Stimulated activated CD8-positive, alpha-beta memory T cell treated with anti-CD3 and anti-CD28 coated beads, Interleukin-7, amount 100 ng/mL, for 4 hours (primary cell): ENCODE measurements around the gene LAMB4.

Experiments
- DNase-seq, 2 donors: peaks; one replicate each; pipeline ENCODE4 v3.0.0-alpha.2; 2020; ENCODE audit warnings: low read depth in 2 of 2

The LAMB4 gene

GRCh38 chr7:108130261-108130660, at the start of gene LAMB4:
TSS of gene LAMB4 (minus strand) at chr7:108130361. CDS start at chr7:108123164, 7,197 bp downstream.
- no peak for DNase-seq

- DNase-seq = no peak
Observed at GRCh38 chr7:108178398-108178797, 48.2 kb upstream of the LAMB4 start.

- no peak for DNase-seq
Observed at GRCh38 chr7:108171164-108171563, 41.0 kb upstream of the LAMB4 start.

- no peak for DNase-seq
Observed at GRCh38 chr7:108170251-108170650, 40.1 kb upstream of the LAMB4 start.

- no peak for DNase-seq
Observed at GRCh38 chr7:108167460-108167859, 37.3 kb upstream of the LAMB4 start.

GRCh38 chr7:108166687-108167086, 36.5 kb upstream of the LAMB4 start:
- no peak for DNase-seq

- DNase-seq = no peak
Observed at GRCh38 chr7:108165723-108166122, 35.6 kb upstream of the LAMB4 start.

- no peak for DNase-seq
Observed at GRCh38 chr7:108164946-108165345, 34.8 kb upstream of the LAMB4 start.

- no peak for DNase-seq
Observed at GRCh38 chr7:108164342-108164741, 34.2 kb upstream of the LAMB4 start.

- no peak for DNase-seq
Observed at GRCh38 chr7:108158776-108159175, 28.6 kb upstream of the LAMB4 start.

- DNase-seq = no peak
Observed at GRCh38 chr7:108157606-108158335, 27.6 kb upstream of the LAMB4 start.

GRCh38 chr7:108156897-108157605, 26.9 kb upstream of the LAMB4 start:
- DNase-seq = no peak

- DNase-seq = no peak
Observed at GRCh38 chr7:108152198-108152597, 22.0 kb upstream of the LAMB4 start.

- DNase-seq = no peak
Observed at GRCh38 chr7:108149908-108150307, 19.7 kb upstream of the LAMB4 start.

GRCh38 chr7:108149119-108149518, 19.0 kb upstream of the LAMB4 start:
- no peak for DNase-seq

- DNase-seq = no peak
Observed at GRCh38 chr7:108147031-108147563, 16.9 kb upstream of the LAMB4 start.

GRCh38 chr7:108146070-108146842, 16.1 kb upstream of the LAMB4 start:
- no peak for DNase-seq

- no peak for DNase-seq
Observed at GRCh38 chr7:108145401-108145800, 15.2 kb upstream of the LAMB4 start.

- DNase-seq = no peak
Observed at GRCh38 chr7:108144931-108145330, 14.8 kb upstream of the LAMB4 start.

GRCh38 chr7:108143658-108144420, 13.7 kb upstream of the LAMB4 start:
- no peak for DNase-seq

- DNase-seq = no peak
Observed at GRCh38 chr7:108142675-108143259, 12.6 kb upstream of the LAMB4 start.
